ENCODE data around the gene ALDH1L1.

- TF ChIP-seq, protein P1, sequence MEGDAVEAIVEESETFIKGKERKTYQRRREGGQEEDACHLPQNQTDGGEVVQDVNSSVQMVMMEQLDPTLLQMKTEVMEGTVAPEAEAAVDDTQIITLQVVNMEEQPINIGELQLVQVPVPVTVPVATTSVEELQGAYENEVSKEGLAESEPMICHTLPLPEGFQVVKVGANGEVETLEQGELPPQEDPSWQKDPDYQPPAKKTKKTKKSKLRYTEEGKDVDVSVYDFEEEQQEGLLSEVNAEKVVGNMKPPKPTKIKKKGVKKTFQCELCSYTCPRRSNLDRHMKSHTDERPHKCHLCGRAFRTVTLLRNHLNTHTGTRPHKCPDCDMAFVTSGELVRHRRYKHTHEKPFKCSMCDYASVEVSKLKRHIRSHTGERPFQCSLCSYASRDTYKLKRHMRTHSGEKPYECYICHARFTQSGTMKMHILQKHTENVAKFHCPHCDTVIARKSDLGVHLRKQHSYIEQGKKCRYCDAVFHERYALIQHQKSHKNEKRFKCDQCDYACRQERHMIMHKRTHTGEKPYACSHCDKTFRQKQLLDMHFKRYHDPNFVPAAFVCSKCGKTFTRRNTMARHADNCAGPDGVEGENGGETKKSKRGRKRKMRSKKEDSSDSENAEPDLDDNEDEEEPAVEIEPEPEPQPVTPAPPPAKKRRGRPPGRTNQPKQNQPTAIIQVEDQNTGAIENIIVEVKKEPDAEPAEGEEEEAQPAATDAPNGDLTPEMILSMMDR (IDR thresholded peaks at IDR 0.05; ENCODE audit: low read depth, low read length): no peak
- TF ChIP-seq, protein P2, sequence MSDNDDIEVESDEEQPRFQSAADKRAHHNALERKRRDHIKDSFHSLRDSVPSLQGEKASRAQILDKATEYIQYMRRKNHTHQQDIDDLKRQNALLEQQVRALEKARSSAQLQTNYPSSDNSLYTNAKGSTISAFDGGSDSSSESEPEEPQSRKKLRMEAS (IDR thresholded peaks at IDR 0.05; ENCODE audit: low read depth, low read length): no peak; the same call in 1 of the 2 replicates
- no peak for TF ChIP-seq POLR2A (IDR thresholded peaks at IDR 0.05; ENCODE audit: extremely low read depth, insufficient read length)
Observed at GRCh38 chr3:126208606-126209256, 28.3 kb upstream of the ALDH1L1 start.

Data from NB4 (cell line).